Measurements from ENCODE around the gene CRNKL1.
"Not testable (repeated sequence)": the region's sequence is repeated elsewhere in the genome, so short reads cannot be mapped to it uniquely, and the experiment has no call there.

CRNKL1 gene

GRCh38 chr20:20009784-20010253 is 42.4 kb downstream of the CRNKL1 start:
- Mint-ChIP-seq H3K36me3 (ENCODE audit: low read depth) (no peaks in the 10 kb centered on the region), H3K27ac (no peak overlapping the region), H3K27me3 (peaks cover 37% of the 10 kb centered on the region)

GRCh38 chr20:20005342-20005741 is 46.9 kb downstream of the CRNKL1 start:
- H3K27ac Mint-ChIP-seq, result no peak overlapping the region
- DNase-seq, result no peak
- H3K9me3 Mint-ChIP-seq, result no peaks in the 10 kb centered on the region
- H3K4me1 Mint-ChIP-seq (ENCODE audit: low read depth), result peaks cover 18% of the 10 kb centered on the region
- H3K4me3 Mint-ChIP-seq, result no peak overlapping the region
- H3K27me3 Mint-ChIP-seq, result peaks cover 70% of the 10 kb centered on the region
- H3K36me3 Mint-ChIP-seq (ENCODE audit: low read depth), result no peaks in the 10 kb centered on the region

More at GRCh38 chr20:20009784-20010253, 42.4 kb downstream of the CRNKL1 start:
- no peak overlapping the region for H3K4me3 Mint-ChIP-seq
- H3K4me1 Mint-ChIP-seq (ENCODE audit: low read depth), result peaks cover 5% of the 10 kb centered on the region
- no peak for DNase-seq
- H3K9me3 Mint-ChIP-seq, result no peaks in the 10 kb centered on the region

DNA sequence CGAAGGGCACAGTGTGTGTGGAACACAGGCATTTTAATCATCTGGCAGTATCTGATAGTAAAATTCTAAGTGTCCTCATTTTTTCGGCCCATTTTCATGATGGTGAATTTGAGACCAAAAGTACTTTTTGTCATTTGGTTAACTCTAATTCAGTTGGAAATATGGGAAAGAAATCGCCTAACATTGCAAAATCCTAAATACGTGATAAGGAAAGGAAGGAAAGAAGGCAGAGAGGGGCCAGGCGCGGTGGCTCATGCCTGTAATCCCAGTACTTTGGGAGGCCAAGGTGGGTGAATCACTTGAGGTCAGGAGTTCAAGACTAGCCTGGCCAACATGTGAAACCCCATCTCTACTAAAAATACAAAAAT is 48.3 kb downstream of the CRNKL1 start:
- Mint-ChIP-seq H3K4me1 (ENCODE audit: low read depth) (peaks cover 18% of the 10 kb centered on the region), H3K4me3 (peak overlapping the region; percentile 70), H3K27me3 (peaks cover 66% of the 10 kb centered on the region)
- not testable (repeated sequence) for DNase-seq; H3K27ac Mint-ChIP-seq; H3K36me3 Mint-ChIP-seq (ENCODE audit: low read depth); H3K9me3 Mint-ChIP-seq

GRCh38 chr20:20003031-20003954 is 49.0 kb downstream of the CRNKL1 start:
- peak overlapping the region; percentile 70 for H3K4me3 Mint-ChIP-seq
- peak overlapping the region; percentile 45 for H3K27ac Mint-ChIP-seq
- H3K4me1 Mint-ChIP-seq (ENCODE audit: low read depth), result peaks cover 18% of the 10 kb centered on the region
- H3K27me3 Mint-ChIP-seq, result peaks cover 67% of the 10 kb centered on the region
- no peaks in the 10 kb centered on the region for H3K36me3 Mint-ChIP-seq (ENCODE audit: low read depth)
- H3K9me3 Mint-ChIP-seq, result no peaks in the 10 kb centered on the region
- no peak for DNase-seq

GRCh38 chr20:20002101-20002998 is 49.9 kb downstream of the CRNKL1 start:
- Mint-ChIP-seq H3K27me3 (peaks cover 59% of the 10 kb centered on the region), H3K36me3 (ENCODE audit: low read depth) (no peaks in the 10 kb centered on the region), H3K4me1 (ENCODE audit: low read depth) (peaks cover 18% of the 10 kb centered on the region), H3K4me3 (peak overlapping the region; percentile 70), H3K27ac (no peak overlapping the region), H3K9me3 (no peaks in the 10 kb centered on the region)
- DNase-seq, result no peak

GRCh38 chr20:20000211-20000968 is 51.9 kb downstream of the CRNKL1 start:
- peaks cover 62% of the 10 kb centered on the region for H3K27me3 Mint-ChIP-seq
- H3K27ac Mint-ChIP-seq, result no peak overlapping the region
- H3K9me3 Mint-ChIP-seq, result no peaks in the 10 kb centered on the region
- peaks cover 18% of the 10 kb centered on the region for H3K4me1 Mint-ChIP-seq (ENCODE audit: low read depth)
- H3K36me3 Mint-ChIP-seq (ENCODE audit: low read depth), result no peaks in the 10 kb centered on the region
- no peak overlapping the region for H3K4me3 Mint-ChIP-seq
- no peak for DNase-seq

- peaks cover 16% of the 10 kb centered on the region for H3K4me1 Mint-ChIP-seq (ENCODE audit: low read depth)
- DNase-seq, result no peak
- no peak overlapping the region for H3K4me3 Mint-ChIP-seq
- peaks cover 56% of the 10 kb centered on the region for H3K27me3 Mint-ChIP-seq
- no peaks in the 10 kb centered on the region for H3K9me3 Mint-ChIP-seq
- no peak overlapping the region for H3K27ac Mint-ChIP-seq
- H3K36me3 Mint-ChIP-seq (ENCODE audit: low read depth), result no peaks in the 10 kb centered on the region
Measured at GRCh38 chr20:19998990-19999705, 53.1 kb downstream of the CRNKL1 start.

DNA sequence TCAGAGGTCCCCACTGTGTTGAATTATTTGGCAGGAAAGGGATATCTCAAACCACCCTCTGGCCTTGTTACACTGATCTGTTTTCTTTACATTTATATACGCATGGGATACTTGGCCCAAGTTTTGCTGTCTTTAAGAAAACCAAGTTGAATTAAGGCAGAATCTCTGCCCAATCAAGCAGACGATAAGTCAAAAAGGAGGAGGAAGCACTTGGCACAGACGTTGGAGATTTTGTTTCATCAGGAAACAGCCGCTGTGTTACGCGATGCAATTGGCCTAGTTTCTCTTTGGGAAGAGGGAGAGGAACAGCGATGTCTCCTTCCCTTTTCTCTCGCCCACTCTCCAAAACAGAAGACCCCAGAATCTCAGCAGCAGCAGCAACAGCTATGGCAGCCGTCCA is 55.3 kb downstream of the CRNKL1 start:
- DNase-seq, result no peak
- no peaks in the 10 kb centered on the region for H3K9me3 Mint-ChIP-seq
- H3K4me3 Mint-ChIP-seq, result no peak overlapping the region
- H3K27me3 Mint-ChIP-seq, result peaks cover 35% of the 10 kb centered on the region
- no peaks in the 10 kb centered on the region for H3K36me3 Mint-ChIP-seq (ENCODE audit: low read depth)
- no peaks in the 10 kb centered on the region for H3K4me1 Mint-ChIP-seq (ENCODE audit: low read depth)
- no peak overlapping the region for H3K27ac Mint-ChIP-seq

GRCh38 chr20:19996222-19996621 is 56.0 kb downstream of the CRNKL1 start:
- H3K4me1 Mint-ChIP-seq (ENCODE audit: low read depth), result no peaks in the 10 kb centered on the region
- no peaks in the 10 kb centered on the region for H3K36me3 Mint-ChIP-seq (ENCODE audit: low read depth)
- no peak overlapping the region for H3K4me3 Mint-ChIP-seq
- H3K27me3 Mint-ChIP-seq, result peaks cover 30% of the 10 kb centered on the region
- H3K27ac Mint-ChIP-seq, result no peak overlapping the region
- no peak for DNase-seq
- no peaks in the 10 kb centered on the region for H3K9me3 Mint-ChIP-seq

DNA sequence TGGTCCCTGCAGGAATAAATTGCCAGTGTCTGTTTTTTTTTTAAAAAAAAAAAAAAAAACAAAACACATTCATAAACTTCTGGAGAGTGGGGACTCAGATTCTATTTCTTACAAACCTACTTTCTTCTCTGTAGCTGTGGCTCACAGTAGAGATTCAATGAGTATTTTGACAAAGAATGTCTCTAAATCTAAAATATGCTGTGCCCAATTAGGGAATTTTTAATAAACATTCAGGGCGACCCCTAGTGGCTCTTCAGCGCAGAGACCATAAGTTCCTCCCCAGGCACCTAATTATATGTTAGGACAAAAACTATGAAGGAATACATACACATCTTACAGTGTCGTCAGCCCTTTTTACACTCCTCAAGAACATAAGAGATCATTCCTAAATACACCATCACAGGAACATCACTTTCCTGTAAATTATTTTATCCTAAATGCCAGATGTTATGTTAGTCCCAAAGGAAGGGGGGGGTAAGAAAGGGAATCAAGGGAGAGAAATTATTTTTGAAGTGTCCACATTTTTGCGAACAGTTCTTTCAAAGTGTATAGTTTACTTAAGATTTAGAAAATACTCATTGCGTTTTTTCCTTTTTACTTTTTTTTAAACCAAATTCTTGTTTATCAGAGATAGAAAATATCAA is 56.9 kb downstream of the CRNKL1 start:
- DNase-seq, result no peak
- H3K36me3 Mint-ChIP-seq (ENCODE audit: low read depth), result no peaks in the 10 kb centered on the region
- H3K27ac Mint-ChIP-seq, result no peak overlapping the region
- no peak overlapping the region for H3K4me3 Mint-ChIP-seq
- H3K27me3 Mint-ChIP-seq, result peaks cover 26% of the 10 kb centered on the region
- no peaks in the 10 kb centered on the region for H3K9me3 Mint-ChIP-seq
- H3K4me1 Mint-ChIP-seq (ENCODE audit: low read depth), result no peaks in the 10 kb centered on the region

- H3K27ac Mint-ChIP-seq, result no peak overlapping the region
- DNase-seq, result no peak
- H3K4me3 Mint-ChIP-seq, result no peak overlapping the region
- H3K9me3 Mint-ChIP-seq, result no peaks in the 10 kb centered on the region
- no peaks in the 10 kb centered on the region for H3K36me3 Mint-ChIP-seq (ENCODE audit: low read depth)
- peaks cover 28% of the 10 kb centered on the region for H3K27me3 Mint-ChIP-seq
- no peaks in the 10 kb centered on the region for H3K4me1 Mint-ChIP-seq (ENCODE audit: low read depth)
Measured at GRCh38 chr20:19993958-19994669, 58.2 kb downstream of the CRNKL1 start.

DNA sequence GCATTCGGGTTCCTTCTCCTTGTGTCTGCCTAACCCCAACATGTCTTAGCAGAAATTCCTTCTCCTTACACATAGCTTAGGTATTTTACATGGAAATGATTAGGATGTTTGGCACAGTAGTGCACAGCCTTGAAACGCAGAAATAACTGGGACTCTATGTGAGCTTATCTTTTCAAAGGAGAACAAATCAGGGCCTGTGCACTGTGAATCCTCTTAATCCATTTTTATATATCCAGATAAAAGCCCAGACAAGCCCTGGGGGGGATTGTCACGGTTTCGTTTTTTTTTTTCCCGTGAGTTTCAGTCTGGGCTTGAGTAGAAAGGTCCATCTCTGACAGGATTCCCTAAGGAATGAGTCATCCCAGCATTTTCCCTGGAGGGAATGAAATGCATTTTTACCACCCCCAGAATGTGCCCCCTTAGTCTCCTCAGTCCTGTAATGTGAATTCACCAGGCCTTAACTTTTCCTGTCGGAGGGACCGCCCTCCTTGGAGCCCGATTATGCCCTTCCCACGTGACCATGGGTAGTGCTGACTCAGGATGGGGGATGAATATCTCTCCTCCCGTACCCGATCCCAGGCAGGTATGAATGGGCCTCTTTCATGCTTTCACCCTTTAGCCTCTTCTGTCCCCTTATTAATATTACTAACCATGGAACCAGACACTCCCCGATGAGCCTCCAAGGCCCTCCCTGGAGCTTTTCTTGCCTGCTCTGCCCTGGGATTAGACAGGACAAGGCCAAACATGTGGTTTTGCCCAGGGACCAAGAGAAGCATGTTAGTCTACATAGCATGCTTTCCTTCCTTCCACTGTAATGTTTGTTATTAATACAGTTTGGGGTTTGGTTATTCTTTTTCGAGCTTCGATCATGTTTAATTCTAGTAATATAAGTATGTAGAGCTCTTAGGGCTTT is 59.0 kb downstream of the CRNKL1 start:
- no peak overlapping the region for H3K27ac Mint-ChIP-seq

More for the DNA sequence above, 59.0 kb downstream of the CRNKL1 start:
- Mint-ChIP-seq H3K9me3 (no peaks in the 10 kb centered on the region), H3K4me3 (no peak overlapping the region), H3K4me1 (ENCODE audit: low read depth) (no peaks in the 10 kb centered on the region), H3K27me3 (peaks cover 22% of the 10 kb centered on the region), H3K36me3 (ENCODE audit: low read depth) (no peaks in the 10 kb centered on the region)
- DNase-seq, result no peak

All from activated T-cell treated with anti-CD3 and anti-CD28 coated beads, Interleukin-2, amount 50 U/mL, for 24 hours (primary cell).